ENCODE measurements around the gene ONECUT2.
A peak's percentile ranks its signal among the peaks of the same experiment; 100 is the strongest.
"Not testable (repeated sequence)": the region's sequence is repeated elsewhere in the genome, so short reads cannot be mapped to it uniquely, and the experiment has no call there.

Gene ONECUT2

GRCh38 chr18:57447154-57447621 is 12.0 kb downstream of the ONECUT2 start:
- peak; percentile 84 for DNase-seq

- DNase-seq: no peak
These were observed 20.5 kb downstream of the ONECUT2 start for GRCh38 chr18:57455576-57456129.

- DNase-seq: no peak
These were observed 26.6 kb downstream of the ONECUT2 start for GRCh38 chr18:57461652-57462269.

DNA sequence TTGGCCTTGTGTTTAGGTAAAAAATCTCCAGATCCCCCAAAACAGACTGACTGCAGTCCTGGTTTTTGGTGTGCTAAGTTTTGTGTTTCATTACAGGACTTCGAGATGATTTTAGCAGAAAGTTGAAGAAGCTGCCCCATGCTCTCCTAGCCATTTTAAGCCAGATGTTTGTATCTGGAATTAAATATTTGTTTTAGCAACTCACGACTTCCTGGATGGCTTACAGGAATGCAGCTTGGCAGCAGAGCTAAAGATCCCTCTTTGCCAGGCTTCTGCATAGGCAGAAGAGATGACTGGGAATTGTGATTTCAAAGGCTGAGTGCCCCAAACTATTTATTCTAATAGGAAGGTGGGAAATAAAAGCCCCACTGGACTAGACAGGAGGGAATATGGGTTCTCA is 31.1 kb downstream of the ONECUT2 start:
- DNase-seq: no peak

- no peak for DNase-seq
These were observed 31.7 kb downstream of the ONECUT2 start for GRCh38 chr18:57466745-57467409.

DNA sequence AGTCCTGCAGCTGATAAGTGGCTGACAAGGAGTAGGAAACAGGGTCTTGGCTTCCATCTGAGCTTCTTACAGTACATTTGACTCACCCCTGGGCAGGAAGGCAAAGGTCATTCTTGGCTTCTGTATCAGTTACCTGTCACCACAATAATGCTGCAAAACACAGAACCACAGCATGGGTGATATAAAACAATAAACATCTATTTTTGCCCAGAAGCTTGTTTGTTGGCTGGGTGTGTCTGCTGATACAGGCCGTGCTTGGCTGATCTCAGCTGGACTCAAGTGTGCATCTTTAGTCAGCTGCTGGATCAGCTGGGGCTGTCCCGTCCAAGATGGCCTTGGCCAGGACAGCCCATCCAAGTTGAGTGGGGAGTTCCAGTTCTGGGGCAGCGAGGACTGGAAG is 34.7 kb downstream of the ONECUT2 start:
- DNase-seq: no peak

DNA sequence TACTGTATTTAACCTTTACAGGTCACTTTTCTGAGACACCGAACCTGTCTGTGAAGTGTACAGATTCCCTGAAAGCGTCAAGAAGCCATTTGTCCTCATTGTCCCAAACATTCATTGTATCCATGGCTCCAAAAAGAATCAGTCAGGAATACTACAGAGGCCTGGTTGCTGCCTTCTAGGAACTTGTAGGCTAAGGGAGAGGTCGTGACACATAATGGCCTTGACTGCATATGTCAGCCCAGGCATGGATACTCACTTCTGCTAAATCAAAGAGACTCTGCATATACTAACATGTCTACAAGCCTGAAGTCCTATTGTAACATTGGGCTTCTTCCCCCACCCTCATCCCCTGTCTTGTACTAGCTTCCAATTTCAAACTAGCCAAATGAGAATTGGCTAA is 40.2 kb downstream of the ONECUT2 start:
- no peak for DNase-seq

GRCh38 chr18:57475903-57476302 is 40.7 kb downstream of the ONECUT2 start:
- DNase-seq: no peak

GRCh38 chr18:57480733-57481132 is 45.6 kb downstream of the ONECUT2 start:
- DNase-seq: no peak

GRCh38 chr18:57497372-57498294 is 62.5 kb downstream of the ONECUT2 start:
- DNase-seq: peak; percentile 86

DNA sequence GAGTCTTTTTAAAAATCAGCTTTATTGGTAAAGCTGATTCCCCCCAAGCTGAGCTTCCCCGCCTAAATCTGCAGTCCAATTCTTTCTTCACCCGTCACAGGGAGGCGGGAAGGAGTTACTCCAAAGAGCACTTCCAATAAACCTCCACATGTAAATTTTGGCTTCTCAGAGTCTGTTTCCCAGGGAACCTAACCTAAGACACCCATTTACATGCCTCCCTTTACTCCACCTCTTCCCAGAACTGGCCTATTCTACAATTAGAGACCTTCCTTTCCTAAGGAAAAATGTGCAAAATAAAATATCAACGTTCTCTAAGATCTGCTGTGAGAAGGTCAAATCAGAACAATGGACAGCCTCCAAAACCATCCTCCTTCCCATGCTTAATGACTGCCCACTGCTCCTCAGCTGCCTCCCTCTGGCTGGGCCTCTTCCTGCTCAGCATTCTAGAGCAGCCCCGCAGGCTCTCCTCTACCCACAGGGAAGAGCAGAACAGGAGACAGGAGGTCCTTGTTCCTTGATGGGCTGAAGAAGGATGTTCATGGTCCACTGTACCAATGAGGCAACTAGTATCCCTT is 63.6 kb downstream of the ONECUT2 start:
- DNase-seq: no peak

DNA sequence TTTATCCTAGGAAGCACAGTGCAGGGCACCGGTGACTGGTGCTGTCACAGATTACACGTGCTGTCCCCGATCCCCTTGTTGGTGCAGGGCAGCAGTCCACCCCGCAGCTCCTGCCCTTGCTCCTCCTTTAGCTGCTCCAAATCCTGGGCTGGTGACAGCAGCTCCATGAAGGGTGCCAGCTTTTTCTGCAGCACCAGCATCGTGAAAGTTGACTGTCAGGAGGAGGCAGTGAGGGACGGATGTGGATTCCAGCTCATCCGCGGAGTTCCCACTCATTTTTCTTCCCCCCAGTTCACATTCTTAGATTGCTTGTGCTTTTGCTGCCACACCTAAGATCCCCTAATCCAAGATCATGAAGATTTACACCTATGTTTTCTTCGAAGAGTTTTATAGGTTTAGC is 67.5 kb downstream of the ONECUT2 start:
- no peak for DNase-seq

DNA sequence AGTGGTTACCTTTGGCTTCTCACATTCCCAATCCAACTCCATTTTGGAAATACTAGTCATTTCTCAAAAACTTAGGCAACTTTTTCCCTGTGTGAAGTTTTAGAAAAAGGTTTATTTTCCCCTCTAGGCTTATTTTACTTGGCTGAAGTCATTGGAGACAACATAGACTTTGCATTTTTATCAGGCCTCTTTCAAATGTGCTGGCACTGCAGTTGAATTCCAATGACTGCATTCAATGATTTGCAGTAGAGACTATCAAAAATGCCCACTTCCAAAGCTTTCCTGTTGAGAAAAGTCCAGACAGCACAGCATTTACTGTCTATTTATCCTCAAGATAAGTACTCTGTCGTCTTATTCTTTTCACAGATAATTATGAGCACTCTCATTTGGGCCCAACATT is 70.1 kb downstream of the ONECUT2 start:
- no peak for DNase-seq

DNA sequence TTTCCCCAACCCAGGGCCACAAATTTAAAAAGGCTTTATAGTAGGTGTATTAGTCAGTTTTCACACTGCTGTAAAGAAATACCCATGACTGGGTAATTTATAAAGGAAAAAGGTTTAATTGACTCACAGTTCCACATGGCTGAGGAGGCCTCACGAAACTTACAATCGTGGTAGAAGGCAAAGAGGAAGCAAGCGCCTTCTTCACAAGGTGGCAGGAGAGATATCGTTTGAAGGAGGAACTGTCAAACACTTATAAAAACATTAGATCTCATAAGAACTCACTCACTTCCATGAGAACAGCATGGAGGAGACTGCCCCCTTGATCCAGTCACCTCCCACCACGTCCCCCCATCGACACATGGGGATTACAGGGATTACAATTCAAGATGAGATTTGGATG is 80.9 kb downstream of the ONECUT2 start:
- no peak for DNase-seq

DNA sequence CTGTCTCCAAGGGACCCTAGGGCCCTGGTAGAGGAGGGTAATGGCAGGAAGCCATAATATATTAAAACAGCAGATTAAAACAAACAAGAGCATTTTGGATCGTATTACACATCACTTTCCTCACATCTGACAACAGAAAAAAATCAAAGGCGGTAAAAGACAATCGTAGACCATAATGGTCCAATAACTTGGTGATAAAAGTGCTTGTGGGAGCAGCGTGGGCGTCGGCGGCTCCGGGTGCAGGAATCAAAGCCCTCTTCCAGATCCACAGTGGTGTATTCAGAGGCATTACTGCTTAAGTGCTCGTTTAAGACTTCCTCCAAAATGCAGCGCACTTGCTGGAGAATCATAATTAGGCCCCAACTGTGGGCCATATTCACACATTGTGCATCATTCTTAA is 83.4 kb downstream of the ONECUT2 start:
- DNase-seq: peak; percentile 57

GRCh38 chr18:57519668-57520424 is 84.7 kb downstream of the ONECUT2 start:
- DNase-seq: no peak

DNA sequence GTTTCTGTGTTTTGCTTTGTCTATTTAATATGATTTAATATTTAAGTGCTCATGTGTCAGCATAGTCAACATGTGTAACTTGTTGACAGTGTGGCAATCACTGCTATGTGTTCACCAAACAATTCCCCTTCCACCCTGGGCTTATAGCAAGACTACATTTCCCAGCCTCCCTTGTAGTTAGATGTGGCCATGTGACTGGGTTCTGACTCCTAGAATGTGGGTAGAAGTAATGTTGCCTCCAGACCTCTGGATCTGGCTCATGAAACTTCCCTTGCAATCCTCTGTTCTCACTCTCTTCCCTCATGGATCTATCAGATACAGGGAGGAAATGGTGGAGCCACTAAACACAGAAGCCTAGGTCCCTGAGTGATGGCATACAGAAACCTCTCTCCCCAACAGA is 87.2 kb downstream of the ONECUT2 start:
- DNase-seq: not testable (repeated sequence)

DNA sequence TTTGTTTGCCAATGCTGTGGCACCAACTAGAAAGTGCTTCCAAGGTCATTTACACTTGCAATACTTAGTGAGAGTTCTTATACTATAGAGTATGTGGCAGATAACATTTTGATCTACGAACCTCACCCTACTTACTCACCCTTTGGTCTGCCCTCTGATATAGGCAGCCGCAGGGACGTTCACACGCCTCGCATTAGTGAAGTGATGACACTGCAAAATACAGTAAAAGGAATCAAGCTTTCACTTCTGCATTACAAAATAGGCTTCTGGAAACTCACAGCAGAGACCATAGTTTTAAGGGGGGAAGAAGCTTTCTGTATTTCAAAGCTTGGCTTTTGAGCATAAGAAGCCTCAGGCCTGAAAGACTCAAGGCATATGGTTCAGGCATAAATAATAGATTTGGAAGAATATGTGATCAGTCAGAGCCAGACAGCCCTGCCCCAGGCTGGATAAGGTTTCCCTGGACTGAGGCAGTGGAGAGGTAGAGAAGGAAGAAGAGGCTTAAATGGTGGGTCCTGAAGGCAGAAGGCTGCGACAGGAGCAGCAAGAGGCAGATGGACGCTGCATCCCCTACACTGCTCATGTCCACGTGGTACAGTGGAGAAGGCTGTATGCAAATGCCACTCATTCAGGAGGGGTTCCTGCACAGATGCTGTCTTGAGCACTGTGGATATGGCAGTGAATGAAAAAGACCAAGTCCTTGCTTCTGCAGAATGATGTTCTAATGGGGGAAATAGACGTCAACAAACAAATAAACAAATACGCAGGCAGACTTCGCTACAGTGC is 88.2 kb downstream of the ONECUT2 start:
- DNase-seq: peak; percentile 20

DNA sequence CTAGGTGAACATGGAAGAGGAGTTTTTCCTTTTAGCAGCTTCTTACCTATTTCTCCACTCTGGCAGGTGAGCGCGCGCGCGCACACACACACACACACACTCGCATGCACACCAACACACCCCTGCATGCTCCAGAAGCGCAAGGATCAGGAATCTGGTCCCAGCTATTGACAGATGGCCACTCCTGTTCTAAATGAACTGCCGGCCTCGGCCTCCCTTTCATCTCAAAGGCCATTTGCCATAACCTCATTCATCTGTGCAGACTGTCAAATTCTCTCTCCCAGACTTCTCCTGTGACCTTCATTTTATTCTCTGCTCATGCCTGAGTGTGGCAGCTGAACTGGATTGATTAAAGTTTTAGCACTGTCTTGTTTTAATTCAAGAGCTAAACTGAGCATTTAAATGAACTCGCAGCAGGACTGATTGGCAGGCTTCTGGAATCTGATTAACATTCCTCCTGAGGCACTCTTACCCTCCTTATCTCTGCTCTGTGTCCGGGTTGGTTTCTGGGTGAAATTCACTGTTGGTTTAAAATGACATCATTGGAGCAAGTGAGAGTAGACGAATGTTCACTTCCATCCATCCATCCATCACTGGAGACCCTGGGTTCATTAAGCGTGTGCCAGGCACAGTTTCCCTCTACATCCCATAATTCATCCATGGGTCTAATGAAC is 92.5 kb downstream of the ONECUT2 start:
- DNase-seq: no peak

DNA sequence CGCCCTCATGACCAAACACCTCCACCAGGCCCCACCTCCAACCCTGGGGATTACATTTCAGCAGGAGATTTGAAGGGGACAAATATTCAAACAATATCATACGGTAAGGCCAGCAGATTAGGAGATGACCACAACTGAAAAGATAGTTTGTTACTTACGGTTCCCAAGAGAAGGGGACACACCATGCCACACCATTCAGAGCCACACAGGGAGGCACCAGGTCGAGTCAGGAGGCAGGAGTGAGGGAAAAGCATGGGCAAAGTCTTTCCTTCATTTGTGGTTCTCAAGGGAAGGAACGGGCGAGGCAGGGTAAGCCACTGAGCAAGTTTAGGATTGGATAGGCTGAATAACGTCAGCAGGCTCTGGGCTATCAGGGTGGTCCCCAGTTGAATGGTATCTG is 94.0 kb downstream of the ONECUT2 start:
- DNase-seq: no peak
